HCT116 (cell line): Measurements from ENCODE around the gene EIF3B. TPM values are rescaled to one million over a fixed set of nuclear protein-coding genes. Genes with fewer than 3 reads are reported as not detected.

Source experiments
- ATAC-seq: fragments of 200-7000 bp; cut with Tn5 transposase; 2 replicates; pipeline ENCODE4 v1.9.1; 2020; ENCODE audit warnings: mild to moderate bottlenecking, moderate library complexity
- BruUV-seq: library from RNA; stranded (reverse); fragments of 400-500 nt; replicated peaks from 2 replicates; lab custom pipeline; 2021; lab: Mats Ljungman, UMichigan
- CTCF ChIA-PET: fragments of 300-600 bp; sonication (Branson Sonifier 250); formaldehyde crosslinking; loops from one replicate; lab custom pipeline; 2021; ENCODE audit warnings: antibody characterized with exemption; lab: Charles Lee
- POLR2A ChIA-PET: fragments of 300-600, 350-600 bp; sonication (Branson Sonifier 250); formaldehyde crosslinking; loops from one replicate; lab custom pipeline; 2021; ENCODE audit warnings: antibody characterized with exemption; lab: Charles Lee
- RAD21 ChIA-PET, 2 experiments: fragments of 300-600 bp; sonication (Branson Sonifier 250); formaldehyde crosslinking; loops; one replicate each; lab custom pipeline; 2023; ENCODE audit warnings: low total read pairs in 2 of 2; ENCODE audit not compliant: uncharacterized antibody in 2 of 2, unreplicated experiment in 2 of 2, low non-redundant PET in 1 of 2; lab: Charles Lee
- DNase-seq: peaks from one replicate; pipeline ENCODE4 v3.0.0-alpha.2; 2010; ENCODE audit warnings: low read depth, low spot score
- H2AFZ ChIP-seq: fragments of 200-600 bp; shearing (Covaris generic), sonication (generic); 2 replicates; pipeline ENCODE4 v1.6.1; 2017; ENCODE audit warnings: low read depth, mixed run types, mixed read lengths, antibody characterized with exemption, low read length; ENCODE audit not compliant: poor library complexity, severe bottlenecking
- H3K27ac ChIP-seq: 2 replicates; pipeline ENCODE4 v1.5.1; 2012; ENCODE audit warnings: low read depth, low read length
- H3K27me3 ChIP-seq: fragments of 200-600 bp; sonication (generic); 2 replicates; pipeline ENCODE4 v1.6.1; 2016; ENCODE audit warnings: mixed run types, low read length, mixed read lengths; ENCODE audit not compliant: insufficient read depth
- H3K36me3 ChIP-seq, 2 experiments: fragments of 200-500 bp in 1 of 2; fragments of 200-600 bp in 1 of 2; sonication (Bioruptor generic) in 1 of 2; sonication (generic) in 1 of 2; 2 replicates each; pipeline versions ENCODE4 v1.5.1 to v1.6.1; 2014 to 2016; ENCODE audit warnings: low read length in 2 of 2, inconsistent platforms in 1 of 2, mixed read lengths in 1 of 2, mixed run types in 1 of 2; ENCODE audit not compliant: insufficient read depth in 2 of 2, control insufficient read depth in 1 of 2
- H3K4me1 ChIP-seq, 2 experiments: fragments of 200-600 bp in 1 of 2; sonication (generic) in 1 of 2; 2 replicates each; pipeline versions ENCODE4 v1.5.1 to v1.6.1; 2012 to 2017; ENCODE audit warnings: low read length in 2 of 2, inconsistent platforms in 1 of 2, mild to moderate bottlenecking in 1 of 2, mixed read lengths in 1 of 2, mixed run types in 1 of 2, moderate library complexity in 1 of 2; ENCODE audit not compliant: insufficient read depth in 2 of 2, control insufficient read depth in 1 of 2
- H3K4me2 ChIP-seq: fragments of 200-600 bp; sonication (generic); 2 replicates; pipeline ENCODE4 v1.6.1; 2017; ENCODE audit warnings: mixed run types, low read length, mixed read lengths
- H3K4me3 ChIP-seq, 2 experiments: fragments of 200-600 bp in 1 of 2; sonication (generic) in 1 of 2; replicated peaks in 1 of 2; 2 replicates each; pipeline ENCODE4 v1.5.1; 2011 to 2016; ENCODE audit warnings: low read length in 2 of 2, control low read depth in 1 of 2, low read depth in 1 of 2, mild to moderate bottlenecking in 1 of 2, mixed read lengths in 1 of 2, mixed run types in 1 of 2
- H3K79me2 ChIP-seq: fragments of 200-600 bp; sonication (generic); 2 replicates; pipeline ENCODE4 v1.6.1; 2017; ENCODE audit warnings: mild to moderate bottlenecking, mixed run types, low read length, moderate library complexity, mixed read lengths; ENCODE audit not compliant: insufficient read depth
- H3K9ac ChIP-seq: fragments of 200-600 bp; sonication (generic); 2 replicates; pipeline ENCODE4 v1.6.1; 2016; ENCODE audit warnings: low read length, mixed read lengths
- H3K9me2 ChIP-seq: fragments of 200-600 bp; sonication (generic), shearing (Covaris generic); 2 replicates; pipeline ENCODE4 v1.6.1; 2017; ENCODE audit warnings: mixed run types, mild to moderate bottlenecking, moderate library complexity; ENCODE audit not compliant: insufficient read depth
- H3K9me3 ChIP-seq, 2 experiments: fragments of 200-500 bp in 1 of 2; fragments of 200-600 bp in 1 of 2; sonication (Bioruptor generic) in 1 of 2; sonication (generic) in 1 of 2; 2 replicates each; pipeline ENCODE4 v1.6.1; 2014 to 2017; ENCODE audit warnings: low read length in 2 of 2, mixed read lengths in 2 of 2, inconsistent platforms in 1 of 2, low read depth in 1 of 2, mild to moderate bottlenecking in 1 of 2, mixed run types in 1 of 2, moderate library complexity in 1 of 2; ENCODE audit not compliant: control insufficient read depth in 1 of 2, insufficient read depth in 1 of 2
- H4K20me1 ChIP-seq: fragments of 200-600 bp; sonication (generic), shearing (Covaris generic); 2 replicates; pipeline ENCODE4 v1.6.1; 2017; ENCODE audit warnings: mixed run types, mild to moderate bottlenecking, moderate library complexity; ENCODE audit not compliant: insufficient read depth
- ATF3 ChIP-seq: IDR thresholded peaks from 2 replicates; pipeline ENCODE4 v1.6.1; 2012
- CBX3 ChIP-seq: IDR thresholded peaks from 2 replicates; pipeline ENCODE4 v1.6.1; 2012; ENCODE audit warnings: low read depth
- CEBPB ChIP-seq: IDR thresholded peaks from 2 replicates; pipeline ENCODE4 v1.6.1; 2012; ENCODE audit warnings: low read depth
- EGR1 ChIP-seq: IDR thresholded peaks from 2 replicates; pipeline ENCODE4 v1.6.1; 2012; ENCODE audit warnings: low read depth
- ELF1 ChIP-seq: IDR thresholded peaks from 2 replicates; pipeline ENCODE4 v1.6.1; 2012; ENCODE audit warnings: low read depth, borderline replicate concordance
- EZH2 ChIP-seq: fragments of 200-600 bp; sonication (generic); IDR thresholded peaks from 2 replicates; pipeline ENCODE4 v1.6.1; 2017; ENCODE audit warnings: antibody characterized with exemption, mixed run types
- EZH2phosphoT487 ChIP-seq: fragments of 200-600 bp; IDR thresholded peaks from 2 replicates; pipeline ENCODE4 v1.6.1; 2018; ENCODE audit warnings: antibody characterized with exemption, borderline replicate concordance
- FOSL1 ChIP-seq: IDR thresholded peaks from 2 replicates; pipeline ENCODE4 v1.6.1; 2012; ENCODE audit warnings: low read depth
- JUND ChIP-seq: IDR thresholded peaks from 2 replicates; pipeline ENCODE4 v1.6.1; 2012
- POLR2A ChIP-seq: IDR thresholded peaks from 2 replicates; pipeline ENCODE4 v1.7.0; 2011; ENCODE audit warnings: borderline replicate concordance; ENCODE audit not compliant: insufficient read depth, insufficient read length; ENCODE audit errors: extremely low read depth
- POLR2AphosphoS5 ChIP-seq: IDR thresholded peaks from 2 replicates; pipeline ENCODE4 v1.6.1; 2011; ENCODE audit warnings: mild to moderate bottlenecking, low read depth, low read length, moderate library complexity
- RAD21 ChIP-seq: IDR thresholded peaks from 2 replicates; pipeline ENCODE4 v1.6.1; 2012; ENCODE audit warnings: low read depth, mild to moderate bottlenecking
- SIN3A ChIP-seq: IDR thresholded peaks from 2 replicates; pipeline ENCODE4 v1.6.1; 2012; ENCODE audit warnings: low read depth
- SRF ChIP-seq: IDR thresholded peaks from 2 replicates; pipeline ENCODE4 v1.6.1; 2012; ENCODE audit warnings: low read depth
- TCF7L2 ChIP-seq: IDR thresholded peaks from 2 replicates; pipeline ENCODE4 v1.7.0; 2011; ENCODE audit warnings: borderline replicate concordance, inconsistent platforms; ENCODE audit not compliant: insufficient read depth, insufficient read length; ENCODE audit errors: extremely low read depth
- ZFX ChIP-seq: fragments of 450-650 bp; IDR thresholded peaks from 2 replicates; pipeline ENCODE4 v1.6.1; 2017
- intact Hi-C: fragments of 100-400 bp; cut with micrococcal nuclease; formaldehyde crosslinking; loops from 2 replicates; pipeline ENCODE4 v1.10.0; 2022
- total RNA-seq: library from RNA; stranded (reverse); gene quantifications from one replicate; pipeline ENCODE4 v1.2.1, GENCODE V29; 2021; ENCODE audit not compliant: unreplicated experiment
- TF ChIP-seq, protein P1 (sequence below): IDR thresholded peaks from 2 replicates; pipeline ENCODE4 v1.6.1; 2011; ENCODE audit warnings: mild to moderate bottlenecking, low read length, moderate library complexity; ENCODE audit not compliant: insufficient replicate concordance; ENCODE audit errors: extremely low read depth
- TF ChIP-seq, protein P2 (sequence below), 3 experiments: fragments of 200-600 bp in 1 of 3; sonication (generic) in 1 of 3; IDR thresholded peaks in 2 of 3; conservative IDR thresholded peaks in 1 of 3; 2 replicates each; pipeline ENCODE4 v1.5.1; 2012 to 2017; ENCODE audit warnings: low read depth in 2 of 3, low read length in 2 of 3, antibody characterized with exemption in 1 of 3, borderline replicate concordance in 1 of 3, control low read depth in 1 of 3, mild to moderate bottlenecking in 1 of 3, mixed read lengths in 1 of 3, mixed run types in 1 of 3, moderate library complexity in 1 of 3; ENCODE audit not compliant: insufficient read depth in 1 of 3
- TF ChIP-seq, protein P3 (sequence below): IDR thresholded peaks from 2 replicates; pipeline ENCODE4 v1.6.1; 2012

Gene EIF3B
- total RNA-seq, 1 experiment from 2014 or later, result 324 TPM

- no peak for DNase-seq
- intact Hi-C loops, result no loop called here
- no peak overlapping the region for H3K4me3 ChIP-seq
- peaks cover 47% of the 10 kb centered on the region for H3K79me2 ChIP-seq
- peaks cover 50 to 51% of the 10 kb centered on the region in 2 experiments for H3K36me3 ChIP-seq
- no peaks in the 10 kb centered on the region for H3K9me2 ChIP-seq
- TF ChIP-seq JUND (no peak), SRF (no peak), CBX3 (no peak), POLR2A (no peak), EZH2 (no peak), ATF3 (no peak), FOSL1 (no peak), SIN3A (no peak), ELF1 (no peak), CEBPB (no peak), POLR2AphosphoS5 (no peak), EZH2phosphoT487 (no peak), TCF7L2 (no peak), RAD21 (no peak), ZFX (no peak), EGR1 (no peak)
- TF ChIP-seq, protein P1, sequence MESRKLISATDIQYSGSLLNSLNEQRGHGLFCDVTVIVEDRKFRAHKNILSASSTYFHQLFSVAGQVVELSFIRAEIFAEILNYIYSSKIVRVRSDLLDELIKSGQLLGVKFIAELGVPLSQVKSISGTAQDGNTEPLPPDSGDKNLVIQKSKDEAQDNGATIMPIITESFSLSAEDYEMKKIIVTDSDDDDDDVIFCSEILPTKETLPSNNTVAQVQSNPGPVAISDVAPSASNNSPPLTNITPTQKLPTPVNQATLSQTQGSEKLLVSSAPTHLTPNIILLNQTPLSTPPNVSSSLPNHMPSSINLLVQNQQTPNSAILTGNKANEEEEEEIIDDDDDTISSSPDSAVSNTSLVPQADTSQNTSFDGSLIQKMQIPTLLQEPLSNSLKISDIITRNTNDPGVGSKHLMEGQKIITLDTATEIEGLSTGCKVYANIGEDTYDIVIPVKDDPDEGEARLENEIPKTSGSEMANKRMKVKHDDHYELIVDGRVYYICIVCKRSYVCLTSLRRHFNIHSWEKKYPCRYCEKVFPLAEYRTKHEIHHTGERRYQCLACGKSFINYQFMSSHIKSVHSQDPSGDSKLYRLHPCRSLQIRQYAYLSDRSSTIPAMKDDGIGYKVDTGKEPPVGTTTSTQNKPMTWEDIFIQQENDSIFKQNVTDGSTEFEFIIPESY, result no peak
- TF ChIP-seq, protein P2, sequence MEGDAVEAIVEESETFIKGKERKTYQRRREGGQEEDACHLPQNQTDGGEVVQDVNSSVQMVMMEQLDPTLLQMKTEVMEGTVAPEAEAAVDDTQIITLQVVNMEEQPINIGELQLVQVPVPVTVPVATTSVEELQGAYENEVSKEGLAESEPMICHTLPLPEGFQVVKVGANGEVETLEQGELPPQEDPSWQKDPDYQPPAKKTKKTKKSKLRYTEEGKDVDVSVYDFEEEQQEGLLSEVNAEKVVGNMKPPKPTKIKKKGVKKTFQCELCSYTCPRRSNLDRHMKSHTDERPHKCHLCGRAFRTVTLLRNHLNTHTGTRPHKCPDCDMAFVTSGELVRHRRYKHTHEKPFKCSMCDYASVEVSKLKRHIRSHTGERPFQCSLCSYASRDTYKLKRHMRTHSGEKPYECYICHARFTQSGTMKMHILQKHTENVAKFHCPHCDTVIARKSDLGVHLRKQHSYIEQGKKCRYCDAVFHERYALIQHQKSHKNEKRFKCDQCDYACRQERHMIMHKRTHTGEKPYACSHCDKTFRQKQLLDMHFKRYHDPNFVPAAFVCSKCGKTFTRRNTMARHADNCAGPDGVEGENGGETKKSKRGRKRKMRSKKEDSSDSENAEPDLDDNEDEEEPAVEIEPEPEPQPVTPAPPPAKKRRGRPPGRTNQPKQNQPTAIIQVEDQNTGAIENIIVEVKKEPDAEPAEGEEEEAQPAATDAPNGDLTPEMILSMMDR (IDR thresholded peaks at IDR 0.05 in 2 of 3, conservative IDR thresholded peaks at IDR 0.05 in 1 of 3; ENCODE audit: borderline replicate concordance in 1 of 3, insufficient read depth in 1 of 3, low read depth in 2 of 3, low read length in 2 of 3), result no peak
- TF ChIP-seq, protein P3, sequence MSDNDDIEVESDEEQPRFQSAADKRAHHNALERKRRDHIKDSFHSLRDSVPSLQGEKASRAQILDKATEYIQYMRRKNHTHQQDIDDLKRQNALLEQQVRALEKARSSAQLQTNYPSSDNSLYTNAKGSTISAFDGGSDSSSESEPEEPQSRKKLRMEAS, result no peak
- ATAC-seq, result no peak
- no TSS peak for BruUV-seq
- ChIA-PET RAD21 (no interaction called here), CTCF (no interaction called here), POLR2A (no interaction called here)
- no peak overlapping the region for H2AFZ ChIP-seq
- no peak overlapping the region for H3K4me2 ChIP-seq
- no peak overlapping the region for H3K9ac ChIP-seq
- no peaks in the 10 kb centered on the region for H3K4me1 ChIP-seq
- H3K9me3 ChIP-seq, result no peaks in the 10 kb centered on the region
- no peak overlapping the region for H3K27ac ChIP-seq
- no peaks in the 10 kb centered on the region for H4K20me1 ChIP-seq
- no peaks in the 10 kb centered on the region for H3K27me3 ChIP-seq
Measured at GRCh38 chr7:2379161-2379560, 24.5 kb downstream of the EIF3B start.
